Measurements from ENCODE around the gene THOC6. TPM values are rescaled to one million over a fixed set of nuclear protein-coding genes. Genes with fewer than 3 reads are reported as not detected.

Gene THOC6
- total and polyA plus RNA-seq, 2 experiments from 2014 or later: 71.4 to 90.6 TPM

DNA sequence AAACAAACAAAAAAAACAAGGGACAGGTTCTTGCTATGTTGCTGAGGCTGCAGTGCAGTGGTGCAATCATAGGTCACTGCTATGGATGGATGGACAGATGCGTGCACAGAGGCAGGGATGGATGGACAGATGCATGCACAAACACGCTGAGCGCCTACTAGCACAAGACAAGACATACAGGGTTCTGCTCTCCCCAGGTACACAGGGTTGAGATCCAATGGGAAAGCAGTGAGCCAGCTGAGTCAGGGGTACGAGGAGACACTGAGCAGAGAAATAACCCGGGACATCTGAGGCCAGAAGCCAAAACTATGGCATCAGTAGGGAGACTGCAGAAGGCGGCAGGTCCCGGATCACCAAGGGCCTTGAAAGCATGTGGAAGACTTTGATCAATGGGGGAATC is 47.8 kb downstream of the THOC6 start:
- no peak overlapping the region; the same call in 2 of the 3 replicates for H3K4me3 Mint-ChIP-seq
- H3K36me3 Mint-ChIP-seq (ENCODE audit: low read depth): peaks cover 2% of the 10 kb centered on the region
- no peaks in the 10 kb centered on the region for H3K4me1 ChIP-seq (ENCODE audit: insufficient read depth)
- ATAC-seq (no peak), DNase-seq (ENCODE audit: low spot score) (no peak)
- H3K27ac ChIP-seq (ENCODE audit: low read depth): no peak overlapping the region
- H3K27me3 ChIP-seq (ENCODE audit: insufficient read depth): no peaks in the 10 kb centered on the region
- H3K27ac Mint-ChIP-seq: no peak overlapping the region
- no peaks in the 10 kb centered on the region for H3K9me2 ChIP-seq (ENCODE audit: insufficient read depth)
- H3K27me3 Mint-ChIP-seq (ENCODE audit: insufficient read depth, low read depth, poor library complexity): peaks cover 19% of the 10 kb centered on the region
- no peak overlapping the region for H2AFZ ChIP-seq
- no peaks in the 10 kb centered on the region for H3K79me2 ChIP-seq (replicated peaks; ENCODE audit: insufficient read depth)
- TF ChIP-seq, protein P1, sequence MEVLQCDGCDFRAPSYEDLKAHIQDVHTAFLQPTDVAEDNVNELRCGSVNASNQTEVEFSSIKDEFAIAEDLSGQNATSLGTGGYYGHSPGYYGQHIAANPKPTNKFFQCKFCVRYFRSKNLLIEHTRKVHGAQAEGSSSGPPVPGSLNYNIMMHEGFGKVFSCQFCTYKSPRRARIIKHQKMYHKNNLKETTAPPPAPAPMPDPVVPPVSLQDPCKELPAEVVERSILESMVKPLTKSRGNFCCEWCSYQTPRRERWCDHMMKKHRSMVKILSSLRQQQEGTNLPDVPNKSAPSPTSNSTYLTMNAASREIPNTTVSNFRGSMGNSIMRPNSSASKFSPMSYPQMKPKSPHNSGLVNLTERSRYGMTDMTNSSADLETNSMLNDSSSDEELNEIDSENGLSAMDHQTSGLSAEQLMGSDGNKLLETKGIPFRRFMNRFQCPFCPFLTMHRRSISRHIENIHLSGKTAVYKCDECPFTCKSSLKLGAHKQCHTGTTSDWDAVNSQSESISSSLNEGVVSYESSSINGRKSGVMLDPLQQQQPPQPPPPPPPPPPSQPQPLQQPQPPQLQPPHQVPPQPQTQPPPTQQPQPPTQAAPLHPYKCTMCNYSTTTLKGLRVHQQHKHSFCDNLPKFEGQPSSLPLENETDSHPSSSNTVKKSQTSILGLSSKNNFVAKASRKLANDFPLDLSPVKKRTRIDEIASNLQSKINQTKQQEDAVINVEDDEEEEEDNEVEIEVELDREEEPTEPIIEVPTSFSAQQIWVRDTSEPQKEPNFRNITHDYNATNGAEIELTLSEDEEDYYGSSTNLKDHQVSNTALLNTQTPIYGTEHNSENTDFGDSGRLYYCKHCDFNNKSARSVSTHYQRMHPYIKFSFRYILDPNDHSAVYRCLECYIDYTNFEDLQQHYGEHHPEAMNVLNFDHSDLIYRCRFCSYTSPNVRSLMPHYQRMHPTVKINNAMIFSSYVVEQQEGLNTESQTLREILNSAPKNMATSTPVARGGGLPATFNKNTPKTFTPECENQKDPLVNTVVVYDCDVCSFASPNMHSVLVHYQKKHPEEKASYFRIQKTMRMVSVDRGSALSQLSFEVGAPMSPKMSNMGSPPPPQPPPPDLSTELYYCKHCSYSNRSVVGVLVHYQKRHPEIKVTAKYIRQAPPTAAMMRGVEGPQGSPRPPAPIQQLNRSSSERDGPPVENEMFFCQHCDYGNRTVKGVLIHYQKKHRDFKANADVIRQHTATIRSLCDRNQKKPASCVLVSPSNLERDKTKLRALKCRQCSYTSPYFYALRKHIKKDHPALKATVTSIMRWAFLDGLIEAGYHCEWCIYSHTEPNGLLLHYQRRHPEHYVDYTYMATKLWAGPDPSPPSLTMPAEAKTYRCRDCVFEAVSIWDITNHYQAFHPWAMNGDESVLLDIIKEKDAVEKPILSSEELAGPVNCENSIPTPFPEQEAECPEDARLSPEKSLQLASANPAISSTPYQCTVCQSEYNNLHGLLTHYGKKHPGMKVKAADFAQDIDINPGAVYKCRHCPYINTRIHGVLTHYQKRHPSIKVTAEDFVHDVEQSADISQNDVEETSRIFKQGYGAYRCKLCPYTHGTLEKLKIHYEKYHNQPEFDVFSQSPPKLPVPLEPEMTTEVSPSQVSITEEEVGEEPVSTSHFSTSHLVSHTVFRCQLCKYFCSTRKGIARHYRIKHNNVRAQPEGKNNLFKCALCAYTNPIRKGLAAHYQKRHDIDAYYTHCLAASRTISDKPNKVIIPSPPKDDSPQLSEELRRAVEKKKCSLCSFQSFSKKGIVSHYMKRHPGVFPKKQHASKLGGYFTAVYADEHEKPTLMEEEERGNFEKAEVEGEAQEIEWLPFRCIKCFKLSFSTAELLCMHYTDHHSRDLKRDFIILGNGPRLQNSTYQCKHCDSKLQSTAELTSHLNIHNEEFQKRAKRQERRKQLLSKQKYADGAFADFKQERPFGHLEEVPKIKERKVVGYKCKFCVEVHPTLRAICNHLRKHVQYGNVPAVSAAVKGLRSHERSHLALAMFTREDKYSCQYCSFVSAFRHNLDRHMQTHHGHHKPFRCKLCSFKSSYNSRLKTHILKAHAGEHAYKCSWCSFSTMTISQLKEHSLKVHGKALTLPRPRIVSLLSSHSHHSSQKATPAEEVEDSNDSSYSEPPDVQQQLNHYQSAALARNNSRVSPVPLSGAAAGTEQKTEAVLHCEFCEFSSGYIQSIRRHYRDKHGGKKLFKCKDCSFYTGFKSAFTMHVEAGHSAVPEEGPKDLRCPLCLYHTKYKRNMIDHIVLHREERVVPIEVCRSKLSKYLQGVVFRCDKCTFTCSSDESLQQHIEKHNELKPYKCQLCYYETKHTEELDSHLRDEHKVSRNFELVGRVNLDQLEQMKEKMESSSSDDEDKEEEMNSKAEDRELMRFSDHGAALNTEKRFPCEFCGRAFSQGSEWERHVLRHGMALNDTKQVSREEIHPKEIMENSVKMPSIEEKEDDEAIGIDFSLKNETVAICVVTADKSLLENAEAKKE (CRISPR knock-in tag; IDR thresholded peaks at IDR 0.05): no peak
- TF ChIP-seq, protein P2, sequence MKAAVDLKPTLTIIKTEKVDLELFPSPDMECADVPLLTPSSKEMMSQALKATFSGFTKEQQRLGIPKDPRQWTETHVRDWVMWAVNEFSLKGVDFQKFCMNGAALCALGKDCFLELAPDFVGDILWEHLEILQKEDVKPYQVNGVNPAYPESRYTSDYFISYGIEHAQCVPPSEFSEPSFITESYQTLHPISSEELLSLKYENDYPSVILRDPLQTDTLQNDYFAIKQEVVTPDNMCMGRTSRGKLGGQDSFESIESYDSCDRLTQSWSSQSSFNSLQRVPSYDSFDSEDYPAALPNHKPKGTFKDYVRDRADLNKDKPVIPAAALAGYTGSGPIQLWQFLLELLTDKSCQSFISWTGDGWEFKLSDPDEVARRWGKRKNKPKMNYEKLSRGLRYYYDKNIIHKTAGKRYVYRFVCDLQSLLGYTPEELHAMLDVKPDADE (IDR thresholded peaks at IDR 0.05): no peak
- TF ChIP-seq STAT1 (IDR thresholded peaks at IDR 0.05; ENCODE audit: unreplicated experiment): no peak
- TF ChIP-seq JUNB (IDR thresholded peaks at IDR 0.05; ENCODE audit: unreplicated experiment): no peak
- TF ChIP-seq, protein P3, sequence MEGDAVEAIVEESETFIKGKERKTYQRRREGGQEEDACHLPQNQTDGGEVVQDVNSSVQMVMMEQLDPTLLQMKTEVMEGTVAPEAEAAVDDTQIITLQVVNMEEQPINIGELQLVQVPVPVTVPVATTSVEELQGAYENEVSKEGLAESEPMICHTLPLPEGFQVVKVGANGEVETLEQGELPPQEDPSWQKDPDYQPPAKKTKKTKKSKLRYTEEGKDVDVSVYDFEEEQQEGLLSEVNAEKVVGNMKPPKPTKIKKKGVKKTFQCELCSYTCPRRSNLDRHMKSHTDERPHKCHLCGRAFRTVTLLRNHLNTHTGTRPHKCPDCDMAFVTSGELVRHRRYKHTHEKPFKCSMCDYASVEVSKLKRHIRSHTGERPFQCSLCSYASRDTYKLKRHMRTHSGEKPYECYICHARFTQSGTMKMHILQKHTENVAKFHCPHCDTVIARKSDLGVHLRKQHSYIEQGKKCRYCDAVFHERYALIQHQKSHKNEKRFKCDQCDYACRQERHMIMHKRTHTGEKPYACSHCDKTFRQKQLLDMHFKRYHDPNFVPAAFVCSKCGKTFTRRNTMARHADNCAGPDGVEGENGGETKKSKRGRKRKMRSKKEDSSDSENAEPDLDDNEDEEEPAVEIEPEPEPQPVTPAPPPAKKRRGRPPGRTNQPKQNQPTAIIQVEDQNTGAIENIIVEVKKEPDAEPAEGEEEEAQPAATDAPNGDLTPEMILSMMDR (conservative IDR thresholded peaks at IDR 0.05; ENCODE audit: low read depth in 2 of 2): no peak
- no peak for TF ChIP-seq CREB1 (CRISPR knock-in tag; IDR thresholded peaks at IDR 0.05; ENCODE audit: low read depth)
- TF ChIP-seq NANOG (IDR thresholded peaks at IDR 0.05; ENCODE audit: borderline replicate concordance): no peak
- TF ChIP-seq, protein P4, sequence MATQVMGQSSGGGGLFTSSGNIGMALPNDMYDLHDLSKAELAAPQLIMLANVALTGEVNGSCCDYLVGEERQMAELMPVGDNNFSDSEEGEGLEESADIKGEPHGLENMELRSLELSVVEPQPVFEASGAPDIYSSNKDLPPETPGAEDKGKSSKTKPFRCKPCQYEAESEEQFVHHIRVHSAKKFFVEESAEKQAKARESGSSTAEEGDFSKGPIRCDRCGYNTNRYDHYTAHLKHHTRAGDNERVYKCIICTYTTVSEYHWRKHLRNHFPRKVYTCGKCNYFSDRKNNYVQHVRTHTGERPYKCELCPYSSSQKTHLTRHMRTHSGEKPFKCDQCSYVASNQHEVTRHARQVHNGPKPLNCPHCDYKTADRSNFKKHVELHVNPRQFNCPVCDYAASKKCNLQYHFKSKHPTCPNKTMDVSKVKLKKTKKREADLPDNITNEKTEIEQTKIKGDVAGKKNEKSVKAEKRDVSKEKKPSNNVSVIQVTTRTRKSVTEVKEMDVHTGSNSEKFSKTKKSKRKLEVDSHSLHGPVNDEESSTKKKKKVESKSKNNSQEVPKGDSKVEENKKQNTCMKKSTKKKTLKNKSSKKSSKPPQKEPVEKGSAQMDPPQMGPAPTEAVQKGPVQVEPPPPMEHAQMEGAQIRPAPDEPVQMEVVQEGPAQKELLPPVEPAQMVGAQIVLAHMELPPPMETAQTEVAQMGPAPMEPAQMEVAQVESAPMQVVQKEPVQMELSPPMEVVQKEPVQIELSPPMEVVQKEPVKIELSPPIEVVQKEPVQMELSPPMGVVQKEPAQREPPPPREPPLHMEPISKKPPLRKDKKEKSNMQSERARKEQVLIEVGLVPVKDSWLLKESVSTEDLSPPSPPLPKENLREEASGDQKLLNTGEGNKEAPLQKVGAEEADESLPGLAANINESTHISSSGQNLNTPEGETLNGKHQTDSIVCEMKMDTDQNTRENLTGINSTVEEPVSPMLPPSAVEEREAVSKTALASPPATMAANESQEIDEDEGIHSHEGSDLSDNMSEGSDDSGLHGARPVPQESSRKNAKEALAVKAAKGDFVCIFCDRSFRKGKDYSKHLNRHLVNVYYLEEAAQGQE (IDR thresholded peaks at IDR 0.05; ENCODE audit: unreplicated experiment): no peak
- no peak for TF ChIP-seq POLR2AphosphoS5 (IDR thresholded peaks at IDR 0.05; ENCODE audit: low read depth)
- TF ChIP-seq EZH2phosphoT487 (IDR thresholded peaks at IDR 0.05; ENCODE audit: unreplicated experiment): no peak
- no peak for TF ChIP-seq ZNF114 (CRISPR knock-in tag; IDR thresholded peaks at IDR 0.05)
- no peak for TF ChIP-seq EZH2 (IDR thresholded peaks at IDR 0.05; ENCODE audit: low read depth, unreplicated experiment)
- no peak for TF ChIP-seq ZNF331 (CRISPR knock-in tag; IDR thresholded peaks at IDR 0.05; ENCODE audit: low read depth)
- no peaks in the 10 kb centered on the region; the same call in 1 of the 3 replicates for H3K9me3 Mint-ChIP-seq
- no peaks in the 10 kb centered on the region for H4K20me1 ChIP-seq (replicated peaks; ENCODE audit: insufficient read depth)
- no peak overlapping the region for H3K4me3 ChIP-seq
- no peaks in the 10 kb centered on the region for H3K36me3 ChIP-seq (ENCODE audit: insufficient read depth)
- no peak overlapping the region for H3K4me2 ChIP-seq
- H3F3A ChIP-seq (replicated peaks; ENCODE audit: low read depth): no peaks in the 10 kb centered on the region
- peaks cover 31% of the 10 kb centered on the region for H3K4me1 Mint-ChIP-seq

Measured in GM23338 (cell line).